Heart right ventricle (tissue), 16 donors: ENCODE measurements around the gene CDH23. TPM values are rescaled to one million over a fixed set of nuclear protein-coding genes. Genes with fewer than 3 reads are reported as not detected.

Experiments
- ATAC-seq, 8 donors: fragments of 200-7000 bp; cut with Tn5 transposase; one replicate each; pipeline ENCODE4 v1.9.1; 2020; ENCODE audit warnings: mild to moderate bottlenecking in 8 of 8, moderate library complexity in 8 of 8, moderate number of reproducible peaks in 1 of 8
- DNase-seq, 2 donors: peaks; one replicate each; pipeline ENCODE4 v3.0.0-alpha.2; 2020
- H3K27ac ChIP-seq, 10 donors: fragments of 200-600 bp; sonication (generic) in 2 of 10; one replicate each; pipeline versions ENCODE4 v1.5.0 to v1.8.0; 2020 to 2022; ENCODE audit warnings: mild to moderate bottlenecking in 3 of 10
- H3K27me3 ChIP-seq, 7 donors: fragments of 200-600 bp; one replicate each; pipeline ENCODE4 v1.8.0; 2021 to 2022; ENCODE audit warnings: mild to moderate bottlenecking in 2 of 7
- H3K36me3 ChIP-seq, 9 donors: fragments of 200-600 bp; sonication (generic) in 1 of 9; one replicate each; pipeline versions ENCODE4 v1.5.0 to v1.8.0; 2020 to 2022; ENCODE audit warnings: mild to moderate bottlenecking in 2 of 9
- H3K4me1 ChIP-seq, 9 donors: fragments of 200-600 bp; sonication (generic) in 1 of 9; one replicate each; pipeline versions ENCODE4 v1.5.0 to v1.8.0; 2020 to 2022; ENCODE audit warnings: mild to moderate bottlenecking in 4 of 9
- H3K4me3 ChIP-seq, 10 donors: fragments of 200-600 bp; sonication (generic) in 2 of 10; one replicate each; pipeline versions ENCODE4 v1.5.0 to v1.8.0; 2020 to 2022; ENCODE audit warnings: mild to moderate bottlenecking in 7 of 10, moderate library complexity in 2 of 10
- H3K9me3 ChIP-seq, 11 donors: fragments of 200-600 bp in 10 of 11; sonication (generic) in 2 of 11; one replicate each; pipeline versions ENCODE4 v1.5.0 to v1.8.0; 2013 to 2022; ENCODE audit warnings: mild to moderate bottlenecking in 2 of 11, control low read depth in 1 of 11, moderate library complexity in 1 of 11
- CTCF ChIP-seq, 9 donors: fragments of 200-600 bp; sonication (generic) in 2 of 9; IDR thresholded peaks; one replicate each; pipeline versions ENCODE4 v1.5.0 to v1.8.0; 2021 to 2022; ENCODE audit warnings: antibody characterized with exemption in 9 of 9, mild to moderate bottlenecking in 5 of 9, moderate library complexity in 1 of 9
- WGBS, 2 donors: extraction: QIAGEN DNeasy Blood & Tissue Kit; methylation state at CpG; one replicate each; pipeline ENCODE4 v1.1.7; 2013; ENCODE audit warnings: inconsistent platforms in 1 of 2; 5-methylcytosine and 5-hydroxymethylcytosine counted together
- intact Hi-C, 10 donors: fragments of 100-400 bp; cut with DNase I; formaldehyde crosslinking; loops; one replicate each; pipeline versions ENCODE4 v1.11.1 to v1.14.2; 2022
- polyA plus RNA-seq, 2 donors: library from polyadenylated mRNA; stranded (reverse); fragments of 200-250 nt; gene quantifications; one replicate each; pipeline ENCODE4 v1.2.3, GENCODE V29; 2013
- total RNA-seq, 10 donors: library from RNA; stranded (reverse); fragmentation: NEBNext Ultra II Directional in 3 of 10; extraction: Animal tissue kit (Norgen Biotek cat#: 25700) in 3 of 10; gene quantifications; one replicate each; pipeline versions ENCODE4 v1.2.1 to v1.2.4, GENCODE V29; 2021 to 2023
- donor health status: Arrhythmogenic right ventricular cardiomyopathy.
- donor health status: ischemic (EF 13 %, LVEDD 7.1; RV severe dilation, severe dysfunction).
- donor health status: healthy with polysubstance abuse.
- donor health status: DM: no; HTN: yes; CAD: no.
- donor health status: DM: no; HTN: no; CAD: no.
- donor health status: ischemic (EF 25% LVEDD 6.9; RV normal size, moderate dysfunction).
- donor health status: ischemic (EF 25% LVEDD 5.7; RV mildly dilated, moderate dysfunction).
- donor health status: healthy.
- donor health status: DM: yes; HTN: yes; CAD: no.
- donor health status: Ischemic cardiomyopathy.
- donor health status: ischemic (EF 35%, LVEDD 5.7; RV mildly dilated, moderate dysfunction).
- donor health status: nonischemic (EF 11% LVEDD 7.7; RV severe dilation, severe dysfunction).
- donor health status: DM: yes; HTN: yes; CAD: no.
- donor health status: PGD.
- donor health status: ischemic (EF 29% LVEDD 5.4; RV normal size, mild dysfunction).
- donor health status: nonischemic (EF 23%, LVEDD 6.1; RV moderate dilation, normal function).

CDH23 gene
- total and polyA plus RNA-seq, 12 donors: 1.1 to 7.7 (median 4.6) TPM

DNA sequence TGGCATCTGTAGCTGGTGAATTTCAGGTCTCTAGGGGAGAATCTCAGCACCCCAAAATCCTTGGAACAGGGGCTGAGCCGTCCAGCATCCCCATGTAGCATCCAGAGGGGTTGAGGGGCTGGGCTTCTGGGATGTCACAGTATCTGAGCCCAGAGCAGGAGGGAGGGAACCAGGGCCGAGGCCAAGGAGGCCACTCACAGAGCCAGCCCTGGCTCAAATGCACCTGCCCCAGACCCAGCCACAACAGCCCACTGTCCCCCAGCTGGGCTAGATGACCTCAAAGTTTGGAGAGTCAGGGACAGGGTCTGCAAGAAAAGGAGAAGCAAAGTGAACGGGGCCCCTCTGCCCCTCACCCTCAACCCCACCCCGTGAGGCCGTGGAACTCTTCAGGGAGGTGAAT is 354.3 kb downstream of the CDH23 start:
- peak overlapping the region in 5 of 10 donors; percentile 86 to 95 (median 89) for H3K27ac ChIP-seq
- H3K4me1 ChIP-seq: peaks cover 38 to 100% (median 75%) of the 10 kb centered on the region in 9 donors
- no peaks in the 10 kb centered on the region for H3K9me3 ChIP-seq
- ATAC-seq (no peak), DNase-seq (no peak)
- WGBS, 2 donors: 88 to 91% methylated on average over 5 of the region's 5 CpGs
- no peaks in the 10 kb centered on the region for H3K27me3 ChIP-seq
- H3K4me3 ChIP-seq: no peak overlapping the region
- TF ChIP-seq CTCF (IDR thresholded peaks at IDR 0.05): no peak
- intact Hi-C loops: no loop called here
- peaks cover 0 to 63% (median 44%) of the 10 kb centered on the region in 9 donors for H3K36me3 ChIP-seq

GRCh38 chr10:71751515-71752224 is 354.9 kb downstream of the CDH23 start:
- H3K9me3 ChIP-seq: no peaks in the 10 kb centered on the region
- no peaks in the 10 kb centered on the region for H3K27me3 ChIP-seq
- TF ChIP-seq CTCF (IDR thresholded peaks at IDR 0.05): no peak
- H3K4me1 ChIP-seq: peaks cover 32 to 100% (median 72%) of the 10 kb centered on the region in 9 donors
- WGBS, 2 donors: 85 to 86% methylated on average over 14 of the region's 14 CpGs
- H3K27ac ChIP-seq: peak overlapping the region in 6 of 10 donors; percentile 0 to 95 (median 39)
- peaks cover 0 to 70% (median 44%) of the 10 kb centered on the region in 9 donors for H3K36me3 ChIP-seq
- ATAC-seq (no peak), DNase-seq (no peak)
- intact Hi-C loops: no loop called here
- H3K4me3 ChIP-seq: no peak overlapping the region

DNA sequence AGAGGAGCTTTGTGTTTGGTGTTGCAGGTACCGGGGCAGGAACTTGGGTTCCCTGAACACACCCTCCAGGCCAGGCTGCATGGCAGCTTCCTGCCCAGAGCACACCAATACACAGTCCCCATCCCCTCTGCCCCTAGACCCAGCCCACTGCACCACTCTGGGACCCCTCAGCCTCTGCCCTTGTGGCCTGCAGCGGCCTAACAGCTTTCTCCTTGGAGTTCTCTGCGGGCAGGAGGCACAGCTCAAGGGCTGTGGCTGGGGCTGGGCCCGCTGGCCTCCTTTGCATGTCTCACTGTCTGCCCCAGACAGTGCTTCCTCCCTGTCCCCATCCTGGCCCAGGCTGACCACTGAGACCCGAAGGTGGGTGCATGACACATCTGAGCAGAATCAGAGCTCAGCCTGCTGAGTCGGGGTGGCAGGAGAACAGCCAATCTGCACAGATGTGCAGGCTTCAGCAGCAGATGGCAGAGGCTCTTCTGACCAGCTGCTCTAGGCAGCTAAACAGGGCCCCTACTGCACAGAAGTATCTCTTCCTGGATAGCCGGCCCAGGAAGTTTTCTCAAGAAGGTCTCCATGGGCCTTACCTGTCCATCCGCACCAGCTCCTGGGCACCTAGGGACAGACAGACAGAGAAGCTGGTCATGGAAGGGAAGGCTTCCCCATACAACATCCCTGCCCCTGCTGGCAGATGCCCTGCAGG is 355.8 kb downstream of the CDH23 start:
- Histone ChIP-seq H3K27ac (peak overlapping the region in 8 of 10 donors; percentile 0 to 95 (median 29)), H3K4me1 (peaks cover 23 to 100% (median 70%) of the 10 kb centered on the region in 9 donors), H3K9me3 (no peaks in the 10 kb centered on the region), H3K36me3 (peaks cover 0 to 78% (median 44%) of the 10 kb centered on the region in 9 donors), H3K27me3 (no peaks in the 10 kb centered on the region), H3K4me3 (no peak overlapping the region)
- ATAC-seq (no peak), DNase-seq (no peak)
- intact Hi-C loops: no loop called here
- 80 to 94% methylated on average over 8 of the region's 8 CpGs for WGBS, 2 donors
- TF ChIP-seq CTCF (IDR thresholded peaks at IDR 0.05): no peak

- peaks cover 16 to 100% (median 68%) of the 10 kb centered on the region in 9 donors for H3K4me1 ChIP-seq
- DNase-seq (peak in 1 of 2 donors; percentile 70), ATAC-seq (peak in 4 of 8 donors; percentile 5 to 30 (median 13))
- no peaks in the 10 kb centered on the region for H3K27me3 ChIP-seq
- 78 to 79% methylated on average over 15 of the region's 15 CpGs for WGBS, 2 donors
- peak overlapping the region in 9 of 10 donors; percentile 8 to 95 (median 39) for H3K27ac ChIP-seq
- intact Hi-C loops: no loop called here
- peaks cover 0 to 86% (median 44%) of the 10 kb centered on the region in 9 donors for H3K36me3 ChIP-seq
- H3K4me3 ChIP-seq: peak overlapping the region in 1 of 10 donors; percentile 12
- no peaks in the 10 kb centered on the region for H3K9me3 ChIP-seq
- no peak for TF ChIP-seq CTCF (IDR thresholded peaks at IDR 0.05)
Observed at GRCh38 chr10:71753091-71753959, 356.6 kb downstream of the CDH23 start.
